MM.1S (cell line): ENCODE results near the gene FOXP2.

Source experiments
- DNase-seq: peaks from one replicate; pipeline ENCODE4 v3.0.0-alpha.2; 2015
- H2AFZ ChIP-seq: fragments of 300-600 bp; sonication (generic); 2 replicates; pipeline ENCODE4 v1.6.0; 2016; ENCODE audit warnings: antibody characterized with exemption, low read length
- H3F3A ChIP-seq: fragments of 300-600 bp; sonication (generic); 2 replicates; pipeline ENCODE4 v1.6.1; 2016; ENCODE audit warnings: mild to moderate bottlenecking, antibody characterized with exemption, low read length, moderate library complexity, mixed read lengths; ENCODE audit not compliant: insufficient read depth
- H3K27ac ChIP-seq: fragments of 300-600 bp; sonication (generic); 2 replicates; pipeline ENCODE4 v1.5.1; 2016; ENCODE audit warnings: mild to moderate bottlenecking, low read length
- H3K27me3 ChIP-seq: fragments of 300-600 bp; sonication (generic); replicated peaks from 2 replicates; pipeline ENCODE4 v1.6.0; 2016; ENCODE audit warnings: low read length; ENCODE audit not compliant: insufficient read depth
- H3K36me3 ChIP-seq: fragments of 300-600 bp; sonication (generic); replicated peaks from 2 replicates; pipeline ENCODE4 v1.6.1; 2016; ENCODE audit warnings: mild to moderate bottlenecking, low read length, mixed read lengths; ENCODE audit not compliant: insufficient read depth
- H3K4me1 ChIP-seq: fragments of 300-600 bp; sonication (generic); 2 replicates; pipeline ENCODE4 v1.6.1; 2016; ENCODE audit warnings: low read length, mixed read lengths
- H3K4me2 ChIP-seq: fragments of 300-600 bp; sonication (generic); 2 replicates; pipeline ENCODE4 v1.6.0; 2016; ENCODE audit warnings: low read depth, low read length
- H3K4me3 ChIP-seq: fragments of 300-600 bp; sonication (generic); 2 replicates; pipeline ENCODE4 v1.5.1; 2016; ENCODE audit warnings: low read length, mixed read lengths
- H3K79me2 ChIP-seq: fragments of 300-600 bp; sonication (generic); 2 replicates; pipeline ENCODE4 v1.6.1; 2016; ENCODE audit warnings: mixed run types, low read length, mixed read lengths
- H3K9ac ChIP-seq: fragments of 300-600 bp; sonication (generic); 2 replicates; pipeline ENCODE4 v1.6.1; 2016; ENCODE audit warnings: low read length, mixed read lengths
- H3K9me2 ChIP-seq: fragments of 300-600 bp; sonication (generic); replicated peaks from 2 replicates; pipeline ENCODE4 v1.6.1; 2016; ENCODE audit warnings: mild to moderate bottlenecking, low read length, mixed read lengths; ENCODE audit not compliant: insufficient read depth
- H3K9me3 ChIP-seq: fragments of 300-600 bp; sonication (generic); replicated peaks from 2 replicates; pipeline ENCODE4 v1.6.1; 2016; ENCODE audit warnings: mild to moderate bottlenecking, low read length, mixed read lengths; ENCODE audit not compliant: insufficient read depth
- H4K20me1 ChIP-seq: fragments of 300-600 bp; sonication (generic); 2 replicates; pipeline ENCODE4 v1.6.1; 2016; ENCODE audit warnings: mild to moderate bottlenecking, low read length, moderate library complexity, mixed read lengths; ENCODE audit not compliant: insufficient read depth
- CTCF ChIP-seq: fragments of 300-600 bp; sonication (generic); IDR thresholded peaks from 2 replicates; pipeline ENCODE4 v1.5.1; 2016; ENCODE audit warnings: antibody characterized with exemption, low read length, mixed read lengths
- EZH2 ChIP-seq: fragments of 300-600 bp; sonication (generic); optimal IDR thresholded peaks from 2 replicates; pipeline ENCODE3; 2017; ENCODE audit warnings: low read depth, mild to moderate bottlenecking, antibody characterized with exemption, low read length, mixed read lengths
- EZH2phosphoT487 ChIP-seq: fragments of 300-600 bp; sonication (generic); IDR thresholded peaks from 2 replicates; pipeline ENCODE4 v1.6.1; 2018; ENCODE audit warnings: antibody characterized with exemption, low read length

Gene FOXP2

GRCh38 chr7:114639451-114639850 is 224.8 kb downstream of the FOXP2 start:
- no peak overlapping the region for H3K9ac ChIP-seq
- no peaks in the 10 kb centered on the region for H3K79me2 ChIP-seq
- no peaks in the 10 kb centered on the region for H3K4me1 ChIP-seq
- H3F3A ChIP-seq: no peaks in the 10 kb centered on the region
- TF ChIP-seq EZH2 (no peak), CTCF (no peak), EZH2phosphoT487 (no peak)
- H4K20me1 ChIP-seq: no peaks in the 10 kb centered on the region
- H3K27ac ChIP-seq: no peak overlapping the region
- H3K9me2 ChIP-seq: no peaks in the 10 kb centered on the region
- no peak overlapping the region for H2AFZ ChIP-seq
- H3K9me3 ChIP-seq: no peaks in the 10 kb centered on the region
- no peak for DNase-seq
- no peaks in the 10 kb centered on the region for H3K36me3 ChIP-seq
- H3K4me2 ChIP-seq: no peak overlapping the region
- no peaks in the 10 kb centered on the region for H3K27me3 ChIP-seq
- no peak overlapping the region for H3K4me3 ChIP-seq

- H2AFZ ChIP-seq: no peak overlapping the region
Observed at GRCh38 chr7:114644455-114644854, 229.8 kb downstream of the FOXP2 start.

GRCh38 chr7:114645451-114645850 is 230.8 kb downstream of the FOXP2 start:
- DNase-seq: no peak
- Histone ChIP-seq H3K79me2 (no peaks in the 10 kb centered on the region), H3K9me2 (no peaks in the 10 kb centered on the region), H3K4me1 (no peaks in the 10 kb centered on the region), H3K9me3 (no peaks in the 10 kb centered on the region), H2AFZ (no peak overlapping the region), H3F3A (no peaks in the 10 kb centered on the region), H3K4me2 (no peak overlapping the region), H3K4me3 (no peak overlapping the region), H3K36me3 (no peaks in the 10 kb centered on the region), H3K9ac (no peak overlapping the region), H3K27me3 (no peaks in the 10 kb centered on the region), H4K20me1 (no peaks in the 10 kb centered on the region), H3K27ac (no peak overlapping the region)
- TF ChIP-seq CTCF (no peak), EZH2 (no peak), EZH2phosphoT487 (no peak)

More at GRCh38 chr7:114644455-114644854, 229.8 kb downstream of the FOXP2 start:
- no peaks in the 10 kb centered on the region for H3K36me3 ChIP-seq
- no peaks in the 10 kb centered on the region for H3K79me2 ChIP-seq
- no peaks in the 10 kb centered on the region for H3K9me3 ChIP-seq
- H3K4me2 ChIP-seq: no peak overlapping the region
- H3K4me3 ChIP-seq: no peak overlapping the region
- H3K27me3 ChIP-seq: no peaks in the 10 kb centered on the region
- H3F3A ChIP-seq: no peaks in the 10 kb centered on the region
- no peaks in the 10 kb centered on the region for H4K20me1 ChIP-seq
- H3K27ac ChIP-seq: no peak overlapping the region
- no peaks in the 10 kb centered on the region for H3K4me1 ChIP-seq
- H3K9me2 ChIP-seq: no peaks in the 10 kb centered on the region
- no peak for TF ChIP-seq EZH2
- no peak for TF ChIP-seq EZH2phosphoT487
- no peak for TF ChIP-seq CTCF
- H3K9ac ChIP-seq: no peak overlapping the region
- DNase-seq: no peak

GRCh38 chr7:114647518-114647917 is 232.9 kb downstream of the FOXP2 start:
- Histone ChIP-seq H3K9ac (no peak overlapping the region), H4K20me1 (no peaks in the 10 kb centered on the region), H2AFZ (no peak overlapping the region), H3K4me2 (no peak overlapping the region), H3K27me3 (no peaks in the 10 kb centered on the region), H3F3A (no peaks in the 10 kb centered on the region), H3K27ac (no peak overlapping the region), H3K79me2 (no peaks in the 10 kb centered on the region), H3K4me1 (no peaks in the 10 kb centered on the region), H3K9me3 (no peaks in the 10 kb centered on the region), H3K36me3 (no peaks in the 10 kb centered on the region), H3K9me2 (no peaks in the 10 kb centered on the region), H3K4me3 (no peak overlapping the region)
- no peak for DNase-seq
- TF ChIP-seq EZH2 (no peak), CTCF (no peak), EZH2phosphoT487 (no peak)
